SU-DHL-6 (cell line): ENCODE results near the gene NRN1L.
"Not testable (repeated sequence)": the region's sequence is repeated elsewhere in the genome, so short reads cannot be mapped to it uniquely, and the experiment has no call there.

ENCODE experiments used
- H2AFZ ChIP-seq: fragments of 200-600 bp; sonication (generic); 2 replicates; pipeline ENCODE4 v1.6.1; 2014; ENCODE audit warnings: low read depth, mild to moderate bottlenecking, moderate library complexity, mixed read lengths, antibody characterized with exemption, low read length; ENCODE audit not compliant: severe bottlenecking
- H3F3A ChIP-seq: fragments of 200-600 bp; shearing (Covaris generic); 2 replicates; pipeline ENCODE4 v1.6.0; 2016; ENCODE audit warnings: antibody characterized with exemption, mild to moderate bottlenecking; ENCODE audit not compliant: insufficient read depth
- H3K27ac ChIP-seq: fragments of 200-600 bp; sonication (generic); 2 replicates; pipeline ENCODE4 v1.5.1; 2016; ENCODE audit warnings: low read depth, mild to moderate bottlenecking, low read length, moderate library complexity, mixed read lengths
- H3K27me3 ChIP-seq: fragments of 200-600 bp; sonication (generic), shearing (Covaris generic); 2 replicates; pipeline ENCODE4 v1.6.0; 2014; ENCODE audit warnings: mild to moderate bottlenecking, low read length
- H3K36me3 ChIP-seq: fragments of 200-600 bp; sonication (generic); 2 replicates; pipeline ENCODE4 v1.6.1; 2014; ENCODE audit warnings: mild to moderate bottlenecking, low read length, mixed read lengths
- H3K4me2 ChIP-seq: fragments of 300-600, 200-600 bp; shearing (Covaris generic), sonication (generic); 2 replicates; pipeline ENCODE4 v1.6.0; 2014; ENCODE audit warnings: low read length, low read depth, mild to moderate bottlenecking; ENCODE audit not compliant: poor library complexity, severe bottlenecking
- H3K4me3 ChIP-seq: fragments of 200-600 bp; sonication (generic); 2 replicates; pipeline ENCODE4 v1.5.1; 2014; ENCODE audit warnings: antibody characterized with exemption, low read length, mild to moderate bottlenecking, mixed read lengths; ENCODE audit not compliant: insufficient read depth, poor library complexity, severe bottlenecking
- H3K79me2 ChIP-seq: fragments of 200-600 bp; sonication (generic); 2 replicates; pipeline ENCODE4 v1.6.1; 2014; ENCODE audit warnings: mild to moderate bottlenecking, low read length, moderate library complexity; ENCODE audit not compliant: insufficient read depth
- H3K9ac ChIP-seq: fragments of 200-600 bp; sonication (generic); 2 replicates; pipeline ENCODE4 v1.7.0; 2014; ENCODE audit warnings: mild to moderate bottlenecking, low read length
- H3K9me2 ChIP-seq: fragments of 200-600 bp; sonication (generic); replicated peaks from 2 replicates; pipeline ENCODE4 v1.6.1; 2014; ENCODE audit warnings: low read length; ENCODE audit not compliant: insufficient read depth
- H3K9me3 ChIP-seq: fragments of 200-600 bp; sonication (generic); 2 replicates; pipeline ENCODE4 v1.6.1; 2014; ENCODE audit warnings: low read length, mixed read lengths; ENCODE audit not compliant: insufficient read depth
- H4K20me1 ChIP-seq: fragments of 200-600 bp; sonication (generic); 2 replicates; pipeline ENCODE4 v1.6.1; 2014; ENCODE audit warnings: low read depth, mild to moderate bottlenecking, antibody characterized with exemption, low read length, moderate library complexity, mixed read lengths
- CTCF ChIP-seq: fragments of 200-600 bp; sonication (generic); IDR thresholded peaks from one replicate; pipeline ENCODE4 v1.5.1; 2017; ENCODE audit warnings: antibody characterized with exemption, mild to moderate bottlenecking, low read length, moderate library complexity; ENCODE audit not compliant: insufficient read depth, poor library complexity, severe bottlenecking
- EZH2phosphoT487 ChIP-seq: fragments of 200-600 bp; sonication (generic), shearing (Covaris generic); conservative IDR thresholded peaks from 2 replicates; pipeline ENCODE4 v1.6.1; 2018; ENCODE audit warnings: mild to moderate bottlenecking, antibody characterized with exemption, low read length, moderate library complexity, mixed read lengths

NRN1L gene

GRCh38 chr16:67909056-67909742 lies 24.5 kb downstream of the NRN1L start:
- Histone ChIP-seq H3K4me2 (no peak overlapping the region), H3K4me3 (no peak overlapping the region), H3K9me2 (no peaks in the 10 kb centered on the region), H2AFZ (no peak overlapping the region), H4K20me1 (no peaks in the 10 kb centered on the region), H3K79me2 (no peaks in the 10 kb centered on the region), H3K27me3 (no peaks in the 10 kb centered on the region), H3K9me3 (no peaks in the 10 kb centered on the region), H3K27ac (no peak overlapping the region), H3K9ac (no peak overlapping the region), H3K36me3 (no peaks in the 10 kb centered on the region), H3F3A (no peaks in the 10 kb centered on the region)
- TF ChIP-seq EZH2phosphoT487 (no peak), CTCF (no peak)

GRCh38 chr16:67910158-67910557 lies 25.5 kb downstream of the NRN1L start:
- Histone ChIP-seq H3F3A (no peaks in the 10 kb centered on the region), H3K4me2 (no peak overlapping the region), H3K4me3 (no peak overlapping the region), H3K9ac (no peak overlapping the region), H3K27ac (no peak overlapping the region), H3K36me3 (no peaks in the 10 kb centered on the region), H3K9me3 (no peaks in the 10 kb centered on the region), H3K9me2 (no peaks in the 10 kb centered on the region), H4K20me1 (no peaks in the 10 kb centered on the region), H3K79me2 (no peaks in the 10 kb centered on the region), H3K27me3 (no peaks in the 10 kb centered on the region), H2AFZ (no peak overlapping the region)
- no peak for TF ChIP-seq CTCF
- TF ChIP-seq EZH2phosphoT487 = no peak

GRCh38 chr16:67914758-67915495 lies 30.2 kb downstream of the NRN1L start:
- H3K9me2 ChIP-seq = no peaks in the 10 kb centered on the region
- no peak overlapping the region for H3K27ac ChIP-seq
- H3F3A ChIP-seq = no peaks in the 10 kb centered on the region
- TF ChIP-seq CTCF (no peak), EZH2phosphoT487 (no peak)
- no peak overlapping the region for H3K4me2 ChIP-seq
- no peaks in the 10 kb centered on the region for H3K36me3 ChIP-seq
- H3K79me2 ChIP-seq = no peaks in the 10 kb centered on the region
- no peaks in the 10 kb centered on the region for H3K9me3 ChIP-seq
- H3K9ac ChIP-seq = no peak overlapping the region
- no peaks in the 10 kb centered on the region for H3K27me3 ChIP-seq
- H2AFZ ChIP-seq = no peak overlapping the region
- no peak overlapping the region for H3K4me3 ChIP-seq
- H4K20me1 ChIP-seq = no peaks in the 10 kb centered on the region

GRCh38 chr16:67915496-67915769 lies 30.7 kb downstream of the NRN1L start:
- not testable (repeated sequence) for H3K36me3 ChIP-seq, H3F3A ChIP-seq, H3K27ac ChIP-seq

More at GRCh38 chr16:67915496-67915769, 30.7 kb downstream of the NRN1L start:
- H3K27me3 ChIP-seq, H3K9me3 ChIP-seq, H3K4me3 ChIP-seq, H3K79me2 ChIP-seq, H3K9me2 ChIP-seq, H4K20me1 ChIP-seq, H3K9ac ChIP-seq, H2AFZ ChIP-seq, H3K4me2 ChIP-seq: not testable (repeated sequence)
